Sigmoid colon (tissue), 7 donors: ENCODE results near the gene GHRHR. TPM values are rescaled to one million over a fixed set of nuclear protein-coding genes. Genes with fewer than 3 reads are reported as not detected.
A peak's percentile ranks its signal among the peaks of the same experiment; 100 is the strongest.

ENCODE experiments used
- DNase-seq: peaks from one replicate; pipeline ENCODE4 v3.0.0-alpha.2; 2019
- H3K27ac ChIP-seq, 4 donors: fragments of 200-600 bp; sonication (generic); one replicate each; pipeline ENCODE4 v1.5.1; 2016 to 2019; ENCODE audit warnings: mild to moderate bottlenecking in 1 of 4
- H3K27me3 ChIP-seq, 3 donors: fragments of 200-600 bp; sonication (generic); one replicate each; pipeline ENCODE4 v1.5.1; 2019; ENCODE audit warnings: mild to moderate bottlenecking in 1 of 3
- H3K36me3 ChIP-seq, 4 donors: fragments of 200-600 bp; sonication (generic); one replicate each; pipeline ENCODE4 v1.5.1; 2016 to 2019
- H3K4me1 ChIP-seq, 4 donors: fragments of 200-600 bp; sonication (generic); one replicate each; pipeline ENCODE4 v1.5.1; 2017 to 2019
- H3K4me3 ChIP-seq, 4 donors: fragments of 200-600 bp; sonication (generic); one replicate each; pipeline ENCODE4 v1.5.1; 2017 to 2019; ENCODE audit warnings: mild to moderate bottlenecking in 2 of 4, moderate library complexity in 1 of 4
- H3K9me3 ChIP-seq, 4 donors: fragments of 200-600 bp in 3 of 4; sonication (generic) in 3 of 4; one replicate each; pipeline versions ENCODE4 v1.5.1 to v1.6.1; 2013 to 2019
- CTCF ChIP-seq, 4 experiments: fragments of 450-650 bp in 3 of 4; fragments of 200-600 bp in 1 of 4; IDR thresholded peaks; one replicate each; pipeline ENCODE4 v1.5.1; 2016 to 2019; ENCODE audit warnings: antibody characterized with exemption in 4 of 4, mild to moderate bottlenecking in 3 of 4, moderate library complexity in 2 of 4
- EP300 ChIP-seq, 4 donors: sonication (generic); formaldehyde crosslinking; IDR thresholded peaks; one replicate each; pipeline ENCODE4 v1.6.1; 2017; ENCODE audit warnings: antibody characterized with exemption in 4 of 4
- POLR2A ChIP-seq, 2 donors: fragments of 450-650 bp; IDR thresholded peaks; one replicate each; pipeline ENCODE4 v1.6.1; 2016; ENCODE audit warnings: antibody characterized with exemption in 2 of 2, mild to moderate bottlenecking in 2 of 2, moderate library complexity in 2 of 2
- POLR2AphosphoS5 ChIP-seq, 4 donors: sonication (generic); formaldehyde crosslinking; IDR thresholded peaks; one replicate each; pipeline ENCODE4 v1.6.1; 2017; ENCODE audit warnings: antibody characterized with exemption in 4 of 4
- WGBS, 2 donors: extraction: QIAGEN DNeasy Blood & Tissue Kit; methylation state at CpG; one replicate each; pipeline ENCODE4 v1.1.7; 2013; 5-methylcytosine and 5-hydroxymethylcytosine counted together
- intact Hi-C: fragments of 100-400 bp; cut with DNase I; formaldehyde crosslinking; loops from one replicate; pipeline ENCODE4 v1.15.1; 2023
- polyA plus RNA-seq, 3 donors: library from polyadenylated mRNA; stranded (reverse); fragments of 200-250 nt; gene quantifications; one replicate each; pipeline ENCODE4 v1.2.3, GENCODE V29; 2013
- total RNA-seq, 4 donors: library from RNA; depleted of rRNA; stranded (reverse); fragments of >200 nt; gene quantifications; one replicate each; pipeline ENCODE4 v1.1.0, GENCODE V29; 2016
- donor health status: healthy with polysubstance abuse.
- donor health status: Bipolar disorder and iron deficiency.
- donor health status: healthy.

GHRHR gene
- total and polyA plus RNA-seq, 7 donors: not detected

- peak; percentile 48 for DNase-seq
- H3K27ac ChIP-seq: no peak overlapping the region
- H3K4me1 ChIP-seq: peaks cover 0 to 24% (median 22%) of the 10 kb centered on the region in 4 donors
- H3K9me3 ChIP-seq: no peaks in the 10 kb centered on the region
- intact Hi-C loops: no loop called here
- peaks cover 12 to 50% (median 30%) of the 10 kb centered on the region in 4 donors for H3K36me3 ChIP-seq
- WGBS, 2 donors: 88 to 90% methylated on average over 5 of the region's 5 CpGs
- no peak overlapping the region for H3K4me3 ChIP-seq
- no peak for TF ChIP-seq CTCF (IDR thresholded peaks at IDR 0.05)
- TF ChIP-seq EP300 (IDR thresholded peaks at IDR 0.05): no peak
- no peak for TF ChIP-seq POLR2A (IDR thresholded peaks at IDR 0.05)
- no peak for TF ChIP-seq POLR2AphosphoS5 (IDR thresholded peaks at IDR 0.05)
- H3K27me3 ChIP-seq: no peaks in the 10 kb centered on the region
Measured at GRCh38 chr7:30926313-30926712, 37.4 kb upstream of the GHRHR start.

GRCh38 chr7:30927040-30927439, 36.7 kb upstream of the GHRHR start:
- no peak overlapping the region for H3K27ac ChIP-seq
- H3K4me3 ChIP-seq: no peak overlapping the region
- no peaks in the 10 kb centered on the region for H3K9me3 ChIP-seq
- peaks cover 12 to 49% (median 30%) of the 10 kb centered on the region in 4 donors for H3K36me3 ChIP-seq
- H3K27me3 ChIP-seq: no peaks in the 10 kb centered on the region
- DNase-seq: no peak
- TF ChIP-seq POLR2AphosphoS5 (IDR thresholded peaks at IDR 0.05): no peak
- TF ChIP-seq EP300 (IDR thresholded peaks at IDR 0.05): no peak
- TF ChIP-seq POLR2A (IDR thresholded peaks at IDR 0.05): no peak
- peaks cover 0 to 24% (median 21%) of the 10 kb centered on the region in 4 donors for H3K4me1 ChIP-seq
- 88 to 93% methylated on average over 3 of the region's 3 CpGs for WGBS, 2 donors
- intact Hi-C loops: no loop called here

DNA sequence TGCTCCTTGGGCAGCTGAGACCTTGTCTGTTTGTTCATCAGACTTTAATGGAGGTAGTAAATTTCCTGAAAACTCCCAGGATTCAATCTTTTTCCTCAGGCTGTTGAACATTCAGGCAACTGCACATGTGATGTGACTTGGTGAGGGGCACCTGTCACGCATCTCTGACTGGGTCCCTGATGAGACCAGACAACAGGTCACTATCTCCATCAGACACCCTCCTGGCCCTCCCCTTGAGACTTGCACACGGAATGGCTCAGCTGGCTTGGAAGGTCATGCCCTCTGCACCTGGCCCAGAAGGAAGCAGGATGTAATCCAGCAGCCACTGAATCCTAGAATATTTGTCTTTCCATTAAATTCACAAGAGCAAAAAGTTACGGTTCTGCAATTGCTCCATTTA, 36.2 kb upstream of the GHRHR start:
- intact Hi-C loops: no loop called here
- no peak for TF ChIP-seq POLR2A (IDR thresholded peaks at IDR 0.05)
- TF ChIP-seq POLR2AphosphoS5 (IDR thresholded peaks at IDR 0.05): no peak
- no peak for TF ChIP-seq EP300 (IDR thresholded peaks at IDR 0.05)
- no peak for TF ChIP-seq CTCF (IDR thresholded peaks at IDR 0.05)
- H3K27me3 ChIP-seq: no peaks in the 10 kb centered on the region
- peaks cover 12 to 44% (median 27%) of the 10 kb centered on the region in 4 donors for H3K36me3 ChIP-seq
- H3K27ac ChIP-seq: no peak overlapping the region
- peak; percentile 44 for DNase-seq
- 80% methylated on average over 3 of the region's 3 CpGs for WGBS, 2 donors
- no peak overlapping the region for H3K4me3 ChIP-seq
- H3K9me3 ChIP-seq: no peaks in the 10 kb centered on the region
- H3K4me1 ChIP-seq: peaks cover 0 to 25% (median 22%) of the 10 kb centered on the region in 4 donors

DNA sequence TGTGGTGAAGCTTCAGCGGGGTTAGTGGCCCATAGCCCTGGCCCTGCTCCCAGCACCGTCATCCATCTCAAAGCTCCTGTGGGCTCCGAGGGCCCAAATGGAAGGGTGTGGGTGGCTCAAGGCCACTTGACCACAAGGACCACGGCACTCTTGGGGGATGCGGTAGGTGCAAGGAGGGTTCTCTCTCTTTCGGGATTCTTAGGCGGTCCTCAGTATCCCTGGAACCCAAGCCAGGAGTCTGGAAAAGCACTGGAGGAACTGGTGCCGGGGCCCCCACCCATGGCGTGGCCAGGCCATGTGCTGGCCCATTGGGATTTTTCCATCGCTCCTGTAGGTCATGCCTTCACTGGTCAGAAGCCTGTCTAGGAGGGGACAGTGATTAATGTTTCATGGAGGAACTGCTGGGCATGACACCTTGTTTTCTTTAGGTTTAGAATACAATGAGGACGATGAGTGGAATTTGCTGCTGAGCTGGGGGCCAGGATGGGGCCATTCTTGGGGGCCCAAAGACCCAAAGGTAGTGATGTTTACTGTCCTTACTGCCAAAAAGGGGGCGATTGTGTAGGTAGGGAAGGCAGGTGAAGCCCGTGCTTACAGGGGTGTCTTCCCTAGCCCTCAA, 35.4 kb upstream of the GHRHR start:
- Histone ChIP-seq H3K27me3 (no peaks in the 10 kb centered on the region), H3K27ac (no peak overlapping the region), H3K36me3 (peaks cover 10 to 36% (median 19%) of the 10 kb centered on the region in 4 donors), H3K9me3 (no peaks in the 10 kb centered on the region), H3K4me3 (no peak overlapping the region), H3K4me1 (peaks cover 0 to 25% (median 22%) of the 10 kb centered on the region in 4 donors)
- WGBS, 2 donors: 95 to 96% methylated on average over 13 of the region's 13 CpGs
- TF ChIP-seq EP300 (IDR thresholded peaks at IDR 0.05) (no peak), POLR2AphosphoS5 (IDR thresholded peaks at IDR 0.05) (no peak), POLR2A (IDR thresholded peaks at IDR 0.05) (no peak), CTCF (IDR thresholded peaks at IDR 0.05) (no peak)
- DNase-seq: peak; percentile 42
- intact Hi-C loops: no loop called here

DNA sequence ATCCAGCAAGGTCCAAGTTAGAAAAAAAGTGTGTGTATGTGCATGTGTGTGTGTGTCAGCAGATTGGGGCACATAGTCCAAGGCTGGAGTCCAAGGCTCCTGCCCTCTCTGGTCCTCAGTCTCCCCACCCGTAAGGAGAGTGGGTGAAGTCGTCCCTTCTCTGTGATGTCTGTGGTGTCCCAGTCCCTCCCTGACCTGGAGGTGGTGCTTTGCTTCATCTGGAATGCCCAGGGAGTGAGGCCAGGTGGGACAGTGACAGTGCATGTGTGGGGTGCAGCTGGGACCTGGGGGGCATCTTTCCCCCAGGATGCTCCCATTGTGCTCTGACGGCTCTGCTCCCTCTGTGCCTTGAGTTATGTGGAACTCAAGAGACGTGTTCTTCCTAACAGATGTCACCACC, 34.1 kb upstream of the GHRHR start:
- Histone ChIP-seq H3K4me3 (no peak overlapping the region), H3K27ac (peak overlapping the region in 2 of 4 donors; percentile 66 to 79), H3K9me3 (no peaks in the 10 kb centered on the region), H3K4me1 (peaks cover 0 to 25% (median 22%) of the 10 kb centered on the region in 4 donors), H3K27me3 (no peaks in the 10 kb centered on the region), H3K36me3 (peaks cover 0 to 23% (median 10%) of the 10 kb centered on the region in 4 donors)
- intact Hi-C loops: no loop called here
- TF ChIP-seq POLR2AphosphoS5 (IDR thresholded peaks at IDR 0.05): no peak
- no peak for TF ChIP-seq EP300 (IDR thresholded peaks at IDR 0.05)
- TF ChIP-seq CTCF (IDR thresholded peaks at IDR 0.05): no peak
- no peak for TF ChIP-seq POLR2A (IDR thresholded peaks at IDR 0.05)
- DNase-seq: peak; percentile 48
- WGBS, 2 donors: 89 to 90% methylated on average over 4 of the region's 4 CpGs
